GM12872 (cell line): Measurements from ENCODE around the gene SASH1.

Source experiments
- TF ChIP-seq, protein P1 (sequence below): IDR thresholded peaks from 3 replicates; pipeline ENCODE4 v1.5.1; 2011; ENCODE audit warnings: low read depth, mild to moderate bottlenecking, low read length, moderate library complexity; ENCODE audit not compliant: insufficient read depth

The SASH1 gene

DNA sequence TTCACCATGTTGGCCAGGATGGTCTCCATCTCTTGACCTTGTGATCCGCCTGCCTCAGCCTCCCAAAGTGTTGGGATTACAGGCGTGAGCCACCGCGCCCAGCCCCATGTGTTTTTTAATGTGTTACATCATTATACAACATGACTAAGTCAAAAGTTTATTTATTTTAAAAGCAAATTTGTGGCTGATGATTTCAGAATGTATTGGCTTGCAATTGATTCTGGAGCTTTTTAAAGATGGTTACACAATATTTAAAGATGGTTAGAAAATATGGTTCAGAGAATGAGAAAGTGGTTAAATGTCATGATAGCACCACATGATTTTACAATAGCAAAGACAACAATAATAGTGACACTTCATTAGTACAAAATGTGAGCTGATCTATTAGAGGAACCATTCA lies 80.5 kb downstream of the SASH1 start:
- TF ChIP-seq, protein P1, sequence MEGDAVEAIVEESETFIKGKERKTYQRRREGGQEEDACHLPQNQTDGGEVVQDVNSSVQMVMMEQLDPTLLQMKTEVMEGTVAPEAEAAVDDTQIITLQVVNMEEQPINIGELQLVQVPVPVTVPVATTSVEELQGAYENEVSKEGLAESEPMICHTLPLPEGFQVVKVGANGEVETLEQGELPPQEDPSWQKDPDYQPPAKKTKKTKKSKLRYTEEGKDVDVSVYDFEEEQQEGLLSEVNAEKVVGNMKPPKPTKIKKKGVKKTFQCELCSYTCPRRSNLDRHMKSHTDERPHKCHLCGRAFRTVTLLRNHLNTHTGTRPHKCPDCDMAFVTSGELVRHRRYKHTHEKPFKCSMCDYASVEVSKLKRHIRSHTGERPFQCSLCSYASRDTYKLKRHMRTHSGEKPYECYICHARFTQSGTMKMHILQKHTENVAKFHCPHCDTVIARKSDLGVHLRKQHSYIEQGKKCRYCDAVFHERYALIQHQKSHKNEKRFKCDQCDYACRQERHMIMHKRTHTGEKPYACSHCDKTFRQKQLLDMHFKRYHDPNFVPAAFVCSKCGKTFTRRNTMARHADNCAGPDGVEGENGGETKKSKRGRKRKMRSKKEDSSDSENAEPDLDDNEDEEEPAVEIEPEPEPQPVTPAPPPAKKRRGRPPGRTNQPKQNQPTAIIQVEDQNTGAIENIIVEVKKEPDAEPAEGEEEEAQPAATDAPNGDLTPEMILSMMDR: no peak

DNA sequence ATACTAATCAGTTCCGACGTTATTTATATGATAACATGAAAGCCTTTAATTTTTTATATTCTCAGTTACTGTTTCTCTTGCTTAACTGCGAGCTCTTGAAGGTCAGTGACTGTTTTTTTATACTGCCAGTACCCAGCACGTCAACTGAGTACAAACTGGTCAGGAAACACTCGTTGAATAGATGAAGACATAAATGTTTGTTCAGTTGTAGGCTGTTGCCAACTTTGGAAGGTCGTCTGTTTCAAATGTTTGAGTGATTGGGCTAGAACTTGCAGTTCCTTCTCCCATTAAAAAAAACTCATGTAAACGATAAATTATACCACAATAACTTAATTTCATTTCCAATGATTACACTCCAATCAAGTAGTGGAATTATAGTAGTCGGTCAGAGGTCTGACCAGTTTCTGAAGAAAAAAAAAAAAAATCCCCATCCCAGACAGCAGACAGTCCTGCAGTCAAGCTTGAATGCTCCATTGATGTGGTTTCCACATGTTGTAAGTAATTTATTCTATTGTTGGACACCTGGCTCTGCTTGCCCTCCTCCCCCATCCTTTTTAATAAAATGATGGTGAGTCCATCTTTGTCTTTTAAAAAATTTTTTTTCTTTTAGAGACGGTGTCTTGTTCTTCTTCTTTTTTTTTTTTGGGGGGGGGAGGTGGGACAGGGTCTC lies 81.1 kb downstream of the SASH1 start:
- TF ChIP-seq, protein P1: no peak

DNA sequence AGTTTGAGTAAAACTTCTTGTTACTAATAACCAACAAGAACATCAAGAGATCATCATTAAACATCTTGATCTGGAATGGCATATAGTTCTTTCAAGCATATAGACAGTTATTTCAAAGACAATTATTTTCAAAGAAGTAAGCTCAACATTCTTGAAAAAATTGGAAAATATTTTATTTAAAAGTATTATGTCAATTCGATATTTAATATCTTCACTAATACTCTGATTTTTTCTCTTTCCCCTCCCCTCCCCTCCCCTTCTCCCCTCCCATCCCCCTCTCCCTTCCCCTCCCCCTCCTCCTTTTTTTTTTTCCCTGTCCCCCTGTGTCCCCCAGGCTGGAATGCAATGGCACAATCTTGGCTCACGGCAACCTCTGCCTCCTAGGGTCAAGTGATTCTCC lies 82.8 kb downstream of the SASH1 start:
- TF ChIP-seq, protein P1: no peak

DNA sequence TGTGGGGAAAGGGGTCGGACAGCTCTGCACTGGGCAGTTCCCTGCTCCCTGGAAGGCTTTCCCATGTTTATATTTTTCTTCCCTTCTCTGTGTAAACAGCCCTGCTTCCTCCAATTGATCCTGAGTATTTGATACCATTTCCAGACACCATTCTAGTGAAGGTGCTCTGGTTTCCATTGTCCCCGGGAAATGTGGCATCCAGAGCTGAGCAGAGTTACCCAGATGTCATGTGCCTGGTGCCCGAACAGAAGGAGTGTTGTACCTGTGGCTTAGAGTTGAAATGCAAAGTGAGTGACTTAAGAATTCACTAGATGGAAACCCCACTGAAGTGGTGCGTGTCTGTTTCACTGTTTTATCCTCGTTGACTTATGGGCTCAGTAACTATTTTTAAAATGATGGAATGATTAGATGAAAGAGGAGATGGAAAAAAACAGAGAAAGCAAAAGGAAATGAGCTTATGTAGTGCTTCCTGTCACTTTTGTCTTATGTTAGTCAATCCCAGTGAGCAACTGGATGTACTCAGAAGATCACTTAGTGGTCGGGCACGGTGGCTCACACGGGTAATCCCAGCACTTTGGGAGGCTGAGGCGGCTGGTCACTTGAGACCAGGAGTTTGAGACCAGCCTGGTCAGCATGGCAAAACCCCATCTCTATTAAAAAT lies 83.8 kb downstream of the SASH1 start:
- TF ChIP-seq, protein P1: no peak

DNA sequence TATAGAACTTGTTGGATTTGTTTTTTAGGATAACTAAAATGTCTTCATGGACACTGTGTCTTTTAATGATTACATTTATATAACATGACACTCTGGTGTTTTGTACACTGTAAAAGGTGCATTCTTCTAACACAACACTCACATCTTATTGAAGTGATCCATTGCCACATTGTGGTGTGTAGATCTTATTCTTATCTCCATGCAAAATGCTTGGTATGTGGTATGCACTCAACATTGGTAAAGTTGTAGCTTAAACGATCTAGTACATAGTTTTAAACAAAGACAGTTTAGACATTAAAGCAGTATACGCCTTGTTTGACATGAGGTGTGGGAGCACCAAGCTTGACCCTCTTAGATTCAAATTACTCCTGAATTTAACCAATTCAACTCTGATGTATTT lies 84.7 kb downstream of the SASH1 start:
- TF ChIP-seq, protein P1: no peak

DNA sequence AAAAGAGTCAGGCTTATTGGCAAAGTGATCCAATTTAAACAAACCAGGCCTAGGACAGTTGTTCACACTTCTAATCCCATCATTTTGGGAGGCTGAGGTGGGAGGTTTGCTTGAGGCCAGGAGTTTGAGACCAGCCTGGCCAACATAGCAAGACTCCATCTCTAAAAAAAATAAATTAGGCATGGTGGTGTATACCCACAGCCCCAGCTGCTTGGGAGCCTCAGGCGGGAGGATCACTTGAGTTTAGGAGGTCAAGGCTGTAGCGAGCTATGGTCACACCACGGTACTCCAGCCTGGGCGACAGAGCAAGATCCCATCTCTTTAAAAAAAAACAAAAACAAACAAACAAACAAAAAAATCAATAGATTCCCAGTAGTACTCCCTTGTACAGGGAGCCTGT lies 86.8 kb downstream of the SASH1 start:
- TF ChIP-seq, protein P1: no peak

DNA sequence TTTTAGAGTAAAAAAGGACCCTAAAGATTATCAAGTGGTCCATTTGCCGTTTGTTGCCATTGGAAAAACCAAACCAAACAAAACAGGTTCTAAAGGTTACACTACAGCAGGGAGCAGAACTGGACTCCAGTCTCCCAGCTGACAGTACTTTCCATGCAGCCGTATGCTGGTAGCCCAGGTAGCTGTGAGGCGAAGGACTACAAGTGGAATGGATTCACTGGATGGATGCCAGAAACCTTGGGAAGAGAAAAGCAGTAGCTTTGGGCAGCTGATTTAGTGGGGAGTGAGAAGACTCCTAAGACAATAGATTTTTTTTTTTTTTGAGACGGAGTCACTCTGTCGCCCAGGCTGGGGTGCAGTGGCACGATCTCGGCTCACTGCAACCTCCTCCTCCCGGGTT lies 88.3 kb downstream of the SASH1 start:
- TF ChIP-seq, protein P1: no peak
